NCI-H1105 treated with DMSO at 0.1 percent for 48 hours (cell line): ENCODE measurements around the gene FN1.
"Not testable (repeated sequence)": the region's sequence is repeated elsewhere in the genome, so short reads cannot be mapped to it uniquely, and the experiment has no call there.

Source experiments
- DNase-seq: peaks from one replicate; lab custom pipeline; 2025; lab: John Stamatoyannopoulos, UW

The FN1 gene

GRCh38 chr2:215422676-215423075, 13.2 kb downstream of the FN1 start:
- no peak for DNase-seq

GRCh38 chr2:215421859-215422461, 13.9 kb downstream of the FN1 start:
- no peak for DNase-seq

GRCh38 chr2:215420471-215420935, 15.4 kb downstream of the FN1 start:
- DNase-seq = no peak

GRCh38 chr2:215419769-215420470, 15.9 kb downstream of the FN1 start:
- no peak for DNase-seq

- DNase-seq = no peak
Measured at GRCh38 chr2:215419113-215419512, 16.8 kb downstream of the FN1 start.

GRCh38 chr2:215418064-215418963, 17.6 kb downstream of the FN1 start:
- DNase-seq = no peak

- no peak for DNase-seq
Measured at GRCh38 chr2:215417400-215417951, 18.4 kb downstream of the FN1 start.

- DNase-seq = no peak
Measured at GRCh38 chr2:215416656-215417055, 19.2 kb downstream of the FN1 start.

GRCh38 chr2:215415820-215416577, 19.9 kb downstream of the FN1 start:
- DNase-seq = no peak

- DNase-seq = no peak
Measured at GRCh38 chr2:215415218-215415617, 20.6 kb downstream of the FN1 start.

- DNase-seq = no peak
Measured at GRCh38 chr2:215414674-215415073, 21.2 kb downstream of the FN1 start.

- no peak for DNase-seq
Measured at GRCh38 chr2:215413974-215414373, 21.9 kb downstream of the FN1 start.

GRCh38 chr2:215413484-215413777, 22.4 kb downstream of the FN1 start:
- DNase-seq = no peak

- no peak for DNase-seq
Measured at GRCh38 chr2:215411941-215412743, 23.7 kb downstream of the FN1 start.

- no peak for DNase-seq
Measured at GRCh38 chr2:215410932-215411285, 25.0 kb downstream of the FN1 start.

GRCh38 chr2:215410181-215410931, 25.5 kb downstream of the FN1 start:
- DNase-seq = not testable (repeated sequence)

GRCh38 chr2:215409331-215410127, 26.3 kb downstream of the FN1 start:
- DNase-seq = no peak

- not testable (repeated sequence) for DNase-seq
Measured at GRCh38 chr2:215408441-215408840, 27.4 kb downstream of the FN1 start.

- no peak for DNase-seq
Measured at GRCh38 chr2:215407590-215408264, 28.1 kb downstream of the FN1 start.
